Endothelial cell of umbilical vein (primary cell): Measurements from ENCODE around the gene OR9K2. TPM values are rescaled to one million over a fixed set of nuclear protein-coding genes. Genes with fewer than 3 reads are reported as not detected.

Source experiments
- BruUV-seq: library from RNA; stranded (reverse); fragments of 400-500 nt; replicated peaks from 2 replicates; lab custom pipeline; 2021; lab: Mats Ljungman, UMichigan
- CTCF ChIA-PET: fragments of 300-600, 350-600 bp; sonication (Branson Sonifier 250); formaldehyde crosslinking; loops from one replicate; lab custom pipeline; 2021; ENCODE audit warnings: antibody characterized with exemption, inconsistent platforms; lab: Charles Lee
- POLR2A ChIA-PET: fragments of 300-600, 350-600 bp; sonication (Branson Sonifier 250); formaldehyde crosslinking; loops from one replicate; lab custom pipeline; 2021; ENCODE audit warnings: antibody characterized with exemption, inconsistent platforms; lab: Charles Lee
- DNase-seq: peaks from one replicate; pipeline ENCODE4 v3.0.0-alpha.2; 2011; ENCODE audit warnings: low read depth, low spot score
- FAIRE-seq: peaks from 2 replicates; lab custom pipeline; 2011; peaks lifted over from hg19 to GRCh38; lab: Jason Lieb, UNC
- H2AFZ ChIP-seq: 2 replicates; pipeline ENCODE4 v1.6.0; 2012; ENCODE audit warnings: low read depth, low read length, control low read depth, inconsistent platforms
- H3K27ac ChIP-seq: 2 replicates; pipeline ENCODE4 v1.5.1; 2011; ENCODE audit warnings: low read depth, mild to moderate bottlenecking, control low read depth, low read length, moderate library complexity; ENCODE audit not compliant: insufficient read depth
- H3K27me3 ChIP-seq, 2 experiments: 2 replicates each; pipeline versions ENCODE4 v1.6.0 to v1.6.1; 2011; ENCODE audit warnings: low read length in 2 of 2, mixed read lengths in 1 of 2; ENCODE audit not compliant: control insufficient read depth in 2 of 2, insufficient read depth in 2 of 2
- H3K36me3 ChIP-seq, 2 experiments: 2 replicates in 1 of 2; 3 replicates in 1 of 2; pipeline ENCODE4 v1.5.1; 2011; ENCODE audit warnings: low read length in 2 of 2, mild to moderate bottlenecking in 1 of 2, moderate library complexity in 1 of 2; ENCODE audit not compliant: control insufficient read depth in 2 of 2, insufficient read depth in 2 of 2; ENCODE audit errors: extremely low read depth in 1 of 2
- H3K4me1 ChIP-seq: 3 replicates; pipeline ENCODE4 v1.5.1; 2011; ENCODE audit warnings: mild to moderate bottlenecking, low read length; ENCODE audit not compliant: control insufficient read depth, insufficient read depth; ENCODE audit errors: extremely low read depth
- H3K4me2 ChIP-seq: 2 replicates; pipeline ENCODE4 v1.6.1; 2011; ENCODE audit warnings: low read length, control low read depth, mixed read lengths; ENCODE audit not compliant: insufficient read depth
- H3K4me3 ChIP-seq, 3 experiments: fragments of 200-600 bp in 1 of 3; sonication (generic), shearing (Covaris generic) in 1 of 3; replicated peaks in 1 of 3; 2 replicates each; pipeline ENCODE4 v1.5.1; 2011 to 2016; ENCODE audit warnings: control low read depth in 3 of 3, low read length in 3 of 3, mild to moderate bottlenecking in 2 of 3, inconsistent platforms in 1 of 3, low read depth in 1 of 3, moderate library complexity in 1 of 3; ENCODE audit not compliant: insufficient read depth in 1 of 3
- H3K79me2 ChIP-seq: 2 replicates; pipeline ENCODE4 v1.6.0; 2012; ENCODE audit warnings: low read length, inconsistent platforms; ENCODE audit not compliant: control insufficient read depth, insufficient read depth
- H3K9ac ChIP-seq: replicated peaks from 2 replicates; pipeline ENCODE3; 2011; ENCODE audit warnings: low read length, control low read depth; ENCODE audit not compliant: insufficient read depth; ENCODE audit errors: extremely low read depth
- H3K9me1 ChIP-seq: replicated peaks from 3 replicates; pipeline ENCODE4 v1.6.0; 2011; ENCODE audit warnings: mild to moderate bottlenecking, low read length; ENCODE audit not compliant: control insufficient read depth, insufficient read depth; ENCODE audit errors: extremely low read depth
- H3K9me3 ChIP-seq: replicated peaks from 2 replicates; pipeline ENCODE4 v1.5.1; 2012; ENCODE audit warnings: low read length, inconsistent platforms; ENCODE audit not compliant: control insufficient read depth, insufficient read depth
- H4K20me1 ChIP-seq: replicated peaks from 2 replicates; pipeline ENCODE3; 2011; ENCODE audit warnings: mild to moderate bottlenecking, low read length; ENCODE audit not compliant: control insufficient read depth, insufficient read depth; ENCODE audit errors: extremely low read depth
- EZH2 ChIP-seq: IDR thresholded peaks from 2 replicates; pipeline ENCODE4 v1.6.1; 2012; ENCODE audit warnings: borderline replicate concordance, low read depth, mild to moderate bottlenecking, moderate library complexity, low read length, inconsistent platforms; ENCODE audit not compliant: severe bottlenecking
- FOS ChIP-seq: IDR thresholded peaks from 2 replicates; pipeline ENCODE4 v1.6.1; 2011; ENCODE audit warnings: mild to moderate bottlenecking, low read length, moderate library complexity, borderline replicate concordance; ENCODE audit not compliant: insufficient read depth
- GATA2 ChIP-seq: IDR thresholded peaks from 2 replicates; pipeline ENCODE4 v1.7.0; 2011; ENCODE audit warnings: low read depth, mild to moderate bottlenecking, moderate library complexity, mixed read lengths, low read length; ENCODE audit not compliant: insufficient read length, insufficient read depth
- JUN ChIP-seq: IDR thresholded peaks from 2 replicates; pipeline ENCODE4 v1.6.1; 2011; ENCODE audit warnings: borderline replicate concordance, low read depth; ENCODE audit not compliant: insufficient read length, insufficient read depth
- MYC ChIP-seq: IDR thresholded peaks from one replicate; pipeline ENCODE4 v1.6.1; 2011; ENCODE audit warnings: mild to moderate bottlenecking, low read depth, low read length
- POLR2A ChIP-seq: IDR thresholded peaks from 2 replicates; pipeline ENCODE4 v1.6.1; 2012; ENCODE audit warnings: low read depth, mild to moderate bottlenecking, control low read depth, low read length
- POLR2AphosphoS5 ChIP-seq: IDR thresholded peaks from 2 replicates; pipeline ENCODE4 v1.6.1; 2012; ENCODE audit warnings: low read depth, mild to moderate bottlenecking, control low read depth, low read length, moderate library complexity; ENCODE audit not compliant: insufficient read depth
- dilution Hi-C: fragments of 300-500 bp; cut with MboI; formaldehyde crosslinking; loops from one replicate; pipeline ENCODE4 v1.15.0; 2019; ENCODE audit warnings: low sequenced_read_pairs; ENCODE audit not compliant: extremely low pct_ligation_motif_present
- intact Hi-C: fragments of 100-400 bp; cut with micrococcal nuclease; formaldehyde crosslinking; loops from one replicate; pipeline ENCODE4 v1.10.0; 2022
- polyA plus RNA-seq, 4 experiments: library from polyadenylated mRNA; depleted of rRNA in 3 of 4; stranded (reverse) in 3 of 4; unstranded in 1 of 4; fragments of >200 nt; gene quantifications; 2 replicates each; pipeline versions ENCODE4 v1.2.1 to v1.2.3, GENCODE V29; 2011 to 2012; ENCODE audit warnings: missing spikeins in 1 of 4
- total RNA-seq: library from RNA; stranded (reverse); gene quantifications from 2 replicates; pipeline ENCODE4 v1.2.3, GENCODE V29; 2021
- TF ChIP-seq, protein P1 (sequence below): IDR thresholded peaks from 2 replicates; pipeline ENCODE4 v1.6.1; 2011; ENCODE audit not compliant: insufficient read depth, insufficient read length
- TF ChIP-seq, protein P2 (sequence below), 2 donors: IDR thresholded peaks; 1 replicate in 1 of 2; 2 replicates in 1 of 2; pipeline ENCODE4 v1.5.1; 2011; ENCODE audit warnings: low read length in 2 of 2, mild to moderate bottlenecking in 2 of 2, moderate library complexity in 2 of 2, control low read depth in 1 of 2, inconsistent platforms in 1 of 2, low read depth in 1 of 2; ENCODE audit not compliant: insufficient read depth in 1 of 2; ENCODE audit errors: extremely low read depth in 1 of 2

The OR9K2 gene
- total and polyA plus RNA-seq, 2 donors (not counting 3 experiments of a cell fraction or from before 2014, with no cell fraction given) = not detected

DNA sequence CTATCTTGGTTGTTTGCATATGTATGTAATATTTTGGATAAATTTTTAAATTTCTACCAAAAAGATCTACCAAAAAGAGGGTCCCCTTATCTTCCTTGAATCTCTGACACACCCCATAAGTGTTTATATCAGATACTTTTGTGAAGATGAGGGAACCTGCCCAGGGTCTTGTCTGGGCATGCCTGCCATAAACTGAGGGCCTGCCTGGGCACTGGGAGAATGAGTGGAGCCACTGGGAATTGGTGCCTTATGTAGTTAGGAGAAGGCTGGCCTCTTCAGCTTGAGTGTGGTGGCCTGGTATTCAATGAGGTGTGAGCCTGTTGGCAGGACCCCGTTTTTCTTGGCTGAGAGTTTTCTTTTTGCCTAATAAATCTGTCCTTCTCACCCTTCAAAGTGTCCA is 46.5 kb downstream of the OR9K2 start:
- DNase-seq (no peak), FAIRE-seq (no peak)
- intact Hi-C loops (no loop called here), dilution Hi-C loops (no loop called here)
- TF ChIP-seq EZH2 (no peak), FOS (no peak), POLR2AphosphoS5 (no peak), GATA2 (no peak), JUN (no peak), POLR2A (no peak), MYC (no peak)
- TF ChIP-seq, protein P1, sequence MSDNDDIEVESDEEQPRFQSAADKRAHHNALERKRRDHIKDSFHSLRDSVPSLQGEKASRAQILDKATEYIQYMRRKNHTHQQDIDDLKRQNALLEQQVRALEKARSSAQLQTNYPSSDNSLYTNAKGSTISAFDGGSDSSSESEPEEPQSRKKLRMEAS = no peak
- TF ChIP-seq, protein P2, sequence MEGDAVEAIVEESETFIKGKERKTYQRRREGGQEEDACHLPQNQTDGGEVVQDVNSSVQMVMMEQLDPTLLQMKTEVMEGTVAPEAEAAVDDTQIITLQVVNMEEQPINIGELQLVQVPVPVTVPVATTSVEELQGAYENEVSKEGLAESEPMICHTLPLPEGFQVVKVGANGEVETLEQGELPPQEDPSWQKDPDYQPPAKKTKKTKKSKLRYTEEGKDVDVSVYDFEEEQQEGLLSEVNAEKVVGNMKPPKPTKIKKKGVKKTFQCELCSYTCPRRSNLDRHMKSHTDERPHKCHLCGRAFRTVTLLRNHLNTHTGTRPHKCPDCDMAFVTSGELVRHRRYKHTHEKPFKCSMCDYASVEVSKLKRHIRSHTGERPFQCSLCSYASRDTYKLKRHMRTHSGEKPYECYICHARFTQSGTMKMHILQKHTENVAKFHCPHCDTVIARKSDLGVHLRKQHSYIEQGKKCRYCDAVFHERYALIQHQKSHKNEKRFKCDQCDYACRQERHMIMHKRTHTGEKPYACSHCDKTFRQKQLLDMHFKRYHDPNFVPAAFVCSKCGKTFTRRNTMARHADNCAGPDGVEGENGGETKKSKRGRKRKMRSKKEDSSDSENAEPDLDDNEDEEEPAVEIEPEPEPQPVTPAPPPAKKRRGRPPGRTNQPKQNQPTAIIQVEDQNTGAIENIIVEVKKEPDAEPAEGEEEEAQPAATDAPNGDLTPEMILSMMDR (IDR thresholded peaks at IDR 0.05; ENCODE audit: extremely low read depth in 1 of 2, insufficient read depth in 1 of 2, low read depth in 1 of 2, low read length in 2 of 2) = no peak
- no TSS peak for BruUV-seq
- Histone ChIP-seq H3K9me1 (no peaks in the 10 kb centered on the region), H3K4me1 (no peaks in the 10 kb centered on the region), H3K79me2 (no peaks in the 10 kb centered on the region), H3K27ac (no peak overlapping the region), H2AFZ (no peak overlapping the region), H3K9ac (no peak overlapping the region), H3K36me3 (no peaks in the 10 kb centered on the region), H3K27me3 (no peaks in the 10 kb centered on the region), H3K9me3 (no peaks in the 10 kb centered on the region), H3K4me2 (no peak overlapping the region), H4K20me1 (no peaks in the 10 kb centered on the region), H3K4me3 (no peak overlapping the region)
- POLR2A ChIA-PET = no interaction called here
- CTCF ChIA-PET = interaction anchor here (2.0 kb wide), 1 partner anchor 16 kb away, joined by 6 read pairs; no protein-coding TSS in a partner anchor
